GM19397 (cell line): ENCODE results near the gene SH3RF3.
A peak's percentile ranks its signal among the peaks of the same experiment; 100 is the strongest.
"Not testable (repeated sequence)": the region's sequence is repeated elsewhere in the genome, so short reads cannot be mapped to it uniquely, and the experiment has no call there.

Source experiments
- ATAC-seq: cut with Tn5 transposase; IDR thresholded peaks from one replicate; pipeline ENCODE4 v1.9.1; 2021; ENCODE audit warnings: mild to moderate bottlenecking, moderate library complexity; ENCODE audit not compliant: unreplicated experiment

Gene SH3RF3

DNA sequence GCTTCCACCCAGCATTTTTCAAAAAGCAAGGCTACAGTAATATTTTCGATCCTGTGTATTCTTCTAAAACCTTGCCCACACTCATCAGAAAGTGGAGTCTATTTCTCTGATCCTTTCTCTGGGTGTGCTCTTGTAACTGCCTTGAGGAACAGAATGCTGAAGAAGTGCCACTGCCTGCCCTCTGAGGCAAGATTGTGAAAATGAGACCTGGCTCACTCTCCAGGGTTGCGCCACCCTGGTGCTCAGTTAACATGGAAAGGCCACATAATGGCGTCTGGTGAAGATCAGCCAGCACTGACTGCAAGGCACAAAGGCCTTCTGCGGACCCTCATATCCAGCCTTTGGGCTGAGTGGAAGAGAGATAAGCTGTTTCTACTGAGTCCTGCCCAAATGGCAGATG lies 11.2 kb upstream of the SH3RF3 start:
- no peak for ATAC-seq

- ATAC-seq: no peak
These were observed 10.7 kb upstream of the SH3RF3 start for GRCh38 chr2:109118321-109118720.

DNA sequence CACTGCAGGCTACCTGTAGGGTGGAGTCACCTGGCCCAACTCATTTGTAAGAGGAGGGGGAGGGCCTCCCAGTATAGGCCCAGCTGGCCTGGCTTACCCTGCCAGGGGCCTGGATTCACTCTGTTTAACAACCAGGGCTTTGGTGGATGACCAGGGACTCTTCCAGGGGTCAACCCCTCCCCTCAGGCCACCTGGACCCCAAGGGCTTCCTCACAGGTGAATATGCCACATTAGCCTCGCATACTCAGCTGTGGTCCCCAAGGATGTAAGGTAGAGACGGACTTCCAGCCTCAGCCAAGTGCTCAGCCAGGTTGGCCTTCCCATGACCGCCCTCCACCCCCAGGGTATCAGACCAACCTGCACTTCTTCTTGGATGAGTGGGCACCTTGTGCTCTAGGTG lies 8.8 kb upstream of the SH3RF3 start:
- no peak for ATAC-seq

- ATAC-seq: not testable (repeated sequence)
These were observed 8.3 kb upstream of the SH3RF3 start for GRCh38 chr2:109120686-109121085.

DNA sequence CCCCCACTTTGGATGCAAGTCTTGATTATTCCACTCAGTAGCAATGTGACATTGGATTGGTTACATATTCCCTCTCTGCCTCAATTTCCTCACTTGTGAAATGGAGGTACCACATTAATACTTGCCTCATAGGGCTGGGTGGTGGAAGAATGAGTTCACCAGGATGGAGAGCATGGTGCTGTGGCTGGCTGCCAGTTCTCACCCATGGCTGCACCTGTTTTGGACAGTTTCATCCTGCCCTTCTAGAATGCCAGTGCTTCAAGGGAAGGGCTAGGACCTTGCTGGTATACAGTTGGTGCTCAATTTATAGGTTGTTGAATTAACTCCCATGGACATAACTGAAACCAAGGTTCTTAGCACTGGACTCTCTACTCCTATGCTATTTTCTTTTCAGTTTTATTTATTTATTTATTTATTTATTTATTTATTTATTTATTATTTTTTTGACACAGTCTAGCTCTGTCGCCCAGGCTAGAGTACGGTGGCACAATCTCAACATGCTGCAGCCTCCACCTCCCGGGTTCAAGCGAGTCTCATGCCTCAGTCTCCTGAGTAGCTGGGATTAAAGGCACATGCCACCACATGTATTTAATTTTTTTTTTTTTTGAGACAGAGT lies 5.3 kb upstream of the SH3RF3 start:
- ATAC-seq: no peak

DNA sequence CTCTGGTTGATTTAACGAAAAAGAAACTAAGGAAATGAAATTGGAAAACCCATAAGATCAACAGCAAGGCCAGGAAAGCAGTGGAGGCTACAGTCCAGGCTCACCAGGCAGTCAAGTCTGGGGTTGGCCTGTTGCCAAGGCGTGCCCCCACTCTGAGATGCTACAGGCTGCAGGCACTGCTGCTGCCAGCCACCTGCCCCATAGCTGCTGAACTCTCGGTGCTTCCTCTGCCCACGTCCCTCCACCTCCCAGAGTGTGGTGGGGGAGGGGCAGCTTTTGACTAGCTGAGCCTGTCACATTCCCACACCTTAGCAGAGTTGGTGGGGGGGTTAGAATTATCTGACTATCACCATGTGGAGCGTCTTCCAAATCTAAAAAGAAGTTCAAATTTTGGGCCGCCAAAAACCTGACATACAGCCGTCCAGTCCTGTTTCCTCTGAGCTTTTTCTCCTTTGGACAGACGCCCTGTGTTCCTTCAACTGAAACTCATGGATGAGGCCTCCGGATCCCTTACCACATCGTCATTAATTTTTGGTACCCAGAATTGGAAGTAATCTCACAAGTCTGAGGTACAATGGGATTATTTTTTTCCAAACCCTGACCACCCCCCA lies 3.9 kb upstream of the SH3RF3 start:
- no peak for ATAC-seq

DNA sequence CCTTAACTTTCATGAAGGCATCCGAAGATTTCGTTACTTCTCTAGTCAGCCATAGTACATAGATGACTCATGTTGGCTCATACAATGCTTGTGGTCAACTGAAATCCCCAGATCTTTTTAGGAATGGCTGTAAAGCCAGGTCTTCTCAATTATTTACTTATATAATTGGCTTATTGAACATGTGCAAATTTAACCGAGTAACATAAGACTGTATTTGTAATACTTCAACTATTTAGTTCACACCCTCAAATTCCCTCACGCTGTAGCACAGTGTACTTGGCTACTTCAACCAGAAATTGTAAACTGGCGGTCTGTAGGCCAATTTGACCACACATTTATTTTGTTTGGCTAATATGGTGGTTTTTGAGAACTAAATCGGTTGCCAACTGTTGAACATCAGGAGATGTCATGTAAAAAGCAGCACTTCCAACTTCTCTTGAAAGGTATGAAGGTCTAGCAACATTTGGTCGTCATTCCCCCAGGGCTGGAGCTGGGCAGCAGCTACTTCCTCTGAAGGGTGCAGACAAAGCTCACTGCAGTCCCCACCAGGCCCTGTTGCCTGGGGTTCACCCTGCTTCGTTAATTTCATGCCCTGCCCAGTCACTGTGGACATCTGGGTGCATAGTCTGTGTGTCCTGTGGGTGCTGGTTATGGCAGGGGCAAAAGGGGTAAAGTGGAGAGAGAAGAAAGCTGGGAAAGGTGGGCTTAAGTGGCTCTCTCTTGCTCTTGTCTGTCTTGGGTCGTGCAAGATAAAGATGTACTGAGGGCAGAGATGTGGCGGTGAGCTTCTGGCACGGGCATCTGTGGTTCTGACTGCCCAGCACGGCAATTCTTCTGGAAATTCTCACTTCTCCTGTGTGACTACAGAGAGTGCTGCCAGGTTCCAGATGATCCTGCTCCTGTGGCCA lies 3.2 kb upstream of the SH3RF3 start:
- no peak for ATAC-seq

DNA sequence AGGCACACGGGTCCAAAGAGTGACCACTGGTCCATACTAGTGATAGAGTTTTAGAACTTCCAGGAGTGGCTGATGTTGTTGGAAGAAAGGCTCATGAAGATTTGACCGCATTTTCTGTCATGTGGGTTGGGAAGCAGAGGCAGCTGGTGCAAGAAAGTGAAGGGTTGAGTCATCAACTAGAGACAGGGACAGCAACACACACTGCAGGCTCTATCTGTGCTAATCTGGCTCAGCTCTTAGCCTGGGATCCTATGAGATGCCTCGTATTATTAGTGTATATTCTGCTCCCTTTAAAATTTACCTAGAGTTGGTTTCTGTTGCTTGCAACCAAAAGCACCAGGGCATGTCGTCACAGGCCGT lies 2.5 kb upstream of the SH3RF3 start:
- no peak for ATAC-seq

DNA sequence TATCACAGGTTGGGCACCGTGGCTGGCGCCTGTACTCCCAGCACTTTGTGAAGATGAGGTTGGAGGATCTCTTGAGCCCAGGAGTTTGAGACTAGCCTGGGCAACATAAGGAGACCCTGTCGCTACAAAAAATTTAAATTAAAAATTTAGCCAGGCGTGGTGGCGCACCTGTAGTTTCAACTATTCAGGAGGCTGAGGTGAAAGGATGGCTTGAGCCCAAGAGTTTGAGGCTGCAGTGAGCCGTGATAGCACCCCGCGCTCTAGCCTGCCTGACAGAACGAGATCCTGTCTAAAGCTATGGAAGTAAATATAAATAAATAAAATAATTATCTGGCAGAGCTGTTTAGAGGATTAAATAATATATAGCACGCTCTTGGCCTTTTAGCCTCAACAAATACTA lies 1.4 kb upstream of the SH3RF3 start:
- no peak for ATAC-seq

DNA sequence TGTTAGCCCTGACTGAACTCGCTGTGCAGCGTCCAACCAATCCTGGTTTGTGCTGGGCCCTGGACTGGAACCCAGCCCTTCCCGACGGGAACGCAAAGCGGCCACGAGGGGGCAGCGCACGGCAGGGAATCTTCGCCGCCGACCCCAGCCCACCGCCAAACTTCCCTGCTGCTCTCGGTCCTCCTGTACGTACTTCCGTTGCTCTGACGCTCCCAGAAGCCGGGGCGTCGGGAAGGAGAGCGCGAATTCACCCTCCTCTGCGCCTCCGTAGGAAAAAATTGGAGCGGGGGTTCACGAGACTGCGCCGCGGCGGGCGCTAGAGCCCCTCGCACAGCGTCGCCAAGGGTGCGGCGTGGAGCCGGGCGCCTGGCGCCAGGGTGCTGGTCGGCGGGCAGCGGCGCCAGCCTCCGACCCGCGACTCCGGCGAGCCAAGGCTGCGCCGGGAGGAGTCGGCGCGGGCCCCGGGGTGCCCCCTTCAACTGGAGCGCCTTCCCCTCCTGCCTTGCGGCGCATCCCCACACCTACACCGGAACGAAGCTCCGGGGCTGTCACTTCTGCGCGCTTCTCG lies 873 bp upstream of the SH3RF3 start:
- peak; percentile 37 for ATAC-seq

- peak; percentile 37 for ATAC-seq
These were observed 433 bp downstream of the SH3RF3 start for GRCh38 chr2:109129356-109129920.

- no peak for ATAC-seq
These were observed 1.1 kb downstream of the SH3RF3 start for GRCh38 chr2:109129921-109130722.

GRCh38 chr2:109130723-109130995 lies 1.7 kb downstream of the SH3RF3 start:
- no peak for ATAC-seq

GRCh38 chr2:109131777-109132176 lies 2.8 kb downstream of the SH3RF3 start:
- ATAC-seq: no peak

- no peak for ATAC-seq
These were observed 3.6 kb downstream of the SH3RF3 start for GRCh38 chr2:109132626-109133025.

DNA sequence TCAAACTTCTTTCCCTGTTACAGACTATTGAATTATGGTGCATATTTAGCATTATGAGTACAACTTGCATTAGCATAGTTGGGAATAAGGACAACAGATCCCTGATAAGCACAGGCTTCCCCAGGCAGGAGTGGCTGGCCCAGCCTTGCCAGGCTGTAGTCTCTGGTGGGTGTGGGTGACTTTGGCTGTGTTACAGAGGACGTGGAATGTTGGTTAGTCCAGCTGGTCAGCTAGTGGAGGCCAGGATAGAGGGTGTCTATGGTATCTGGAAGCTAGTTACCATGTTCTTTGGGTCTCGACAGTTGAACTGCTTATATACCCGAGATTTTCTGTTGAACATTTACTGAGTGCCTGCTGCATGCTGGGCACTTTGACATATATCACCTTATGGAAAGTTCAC lies 4.7 kb downstream of the SH3RF3 start:
- no peak for ATAC-seq

DNA sequence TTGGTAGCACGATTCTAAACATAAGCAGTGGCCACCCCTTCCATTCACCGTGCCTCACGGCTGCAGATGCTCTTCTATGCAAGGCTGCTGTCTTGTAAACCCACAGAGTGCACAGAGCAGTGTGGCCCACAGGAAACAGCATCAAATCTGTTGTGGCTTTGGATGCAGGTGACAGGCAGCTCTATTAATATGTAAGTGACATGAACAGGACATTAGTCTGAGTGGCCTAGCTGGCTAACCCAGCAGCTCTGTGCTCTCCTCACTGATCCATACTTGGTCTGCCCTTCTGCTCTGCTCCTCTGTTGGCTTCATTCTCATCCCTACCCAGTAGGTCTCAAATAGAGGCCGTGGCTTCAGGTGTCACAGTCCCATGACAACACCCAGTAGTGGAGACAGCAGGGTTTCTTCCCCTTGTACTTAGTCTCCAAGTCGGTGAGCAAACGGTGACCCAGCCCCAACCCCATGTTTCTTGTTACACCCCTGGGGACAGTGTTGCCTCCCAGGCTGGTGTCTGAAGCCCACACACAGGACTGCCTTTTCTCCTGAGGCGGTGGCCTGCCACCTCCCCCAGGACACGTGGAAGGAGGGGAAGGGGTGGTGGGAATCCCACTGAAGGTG lies 5.8 kb downstream of the SH3RF3 start:
- ATAC-seq: peak; percentile 75

DNA sequence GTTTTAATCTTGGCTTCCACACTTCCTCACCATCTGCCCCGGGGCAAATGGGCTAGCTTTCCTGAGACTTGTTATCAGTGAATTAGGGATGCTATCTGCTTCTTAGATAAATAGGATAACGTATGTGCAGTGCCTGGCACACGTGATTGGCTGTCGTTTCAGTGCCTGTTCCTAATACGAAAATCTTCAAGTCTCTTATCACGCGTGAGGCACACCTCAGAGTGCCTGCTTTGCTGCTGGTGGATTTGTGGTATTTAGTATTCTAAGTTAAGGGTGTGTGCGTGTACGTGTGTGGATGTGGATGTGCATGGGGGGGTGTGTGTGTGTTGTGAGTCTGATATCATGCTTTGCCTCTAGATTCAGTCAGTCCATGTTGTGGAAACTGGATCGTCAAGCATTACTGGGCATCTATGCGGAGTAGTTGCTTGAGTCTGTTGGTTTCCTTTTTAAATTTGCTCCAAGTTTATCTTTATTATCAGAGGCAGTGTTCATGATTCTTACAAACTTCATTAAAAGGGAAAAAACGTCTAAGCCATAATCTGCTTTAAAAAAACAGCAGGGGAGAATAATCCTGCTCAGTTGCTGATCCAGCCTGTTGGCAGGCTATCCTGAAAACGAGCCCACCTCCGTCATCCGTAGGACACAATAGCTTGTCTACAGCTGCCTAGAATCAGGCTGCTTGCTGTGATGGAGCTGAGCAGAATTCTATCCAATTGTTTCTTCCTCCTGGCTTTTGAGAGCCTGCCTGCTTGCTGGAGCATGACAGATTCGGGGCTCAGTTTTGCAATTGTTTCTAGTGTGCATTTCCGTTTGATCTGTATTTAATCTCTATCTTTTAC lies 6.6 kb downstream of the SH3RF3 start:
- ATAC-seq: no peak

DNA sequence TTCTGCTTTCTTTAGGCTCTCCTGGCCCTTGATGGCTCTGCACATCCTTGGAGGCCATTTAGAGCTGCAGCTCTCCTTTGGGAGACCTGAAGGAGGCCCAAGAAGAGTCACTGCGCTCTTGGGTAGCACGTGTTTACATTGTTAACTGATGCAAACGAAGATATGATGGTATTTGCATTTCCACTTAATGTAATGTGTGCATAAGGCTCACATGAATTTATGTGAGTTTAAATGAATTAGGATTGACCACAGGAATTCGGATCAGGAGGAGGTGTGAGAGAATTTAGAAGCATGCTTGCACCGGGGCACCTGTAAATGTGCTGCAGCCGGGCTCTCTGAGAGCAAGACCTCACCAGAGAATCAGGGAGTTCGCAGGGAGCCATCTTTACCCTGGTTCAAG lies 7.5 kb downstream of the SH3RF3 start:
- ATAC-seq: no peak

- ATAC-seq: no peak
These were observed 8.6 kb downstream of the SH3RF3 start for GRCh38 chr2:109137616-109138015.
